ENCODE results near the gene SCAND1. TPM values are rescaled to one million over a fixed set of nuclear protein-coding genes. Genes with fewer than 3 reads are reported as not detected.

SCAND1 gene
- total RNA-seq, 1 donor from 2014 or later: 119 TPM

- Histone ChIP-seq H3K4me3 (ENCODE audit: low read depth, low read length) (no peak overlapping the region), H3K27me3 (ENCODE audit: control insufficient read depth, insufficient read depth, low read length) (no peaks in the 10 kb centered on the region), H3K36me3 (ENCODE audit: control insufficient read depth, insufficient read depth, low read length) (no peaks in the 10 kb centered on the region)
- TF ChIP-seq, protein P1, sequence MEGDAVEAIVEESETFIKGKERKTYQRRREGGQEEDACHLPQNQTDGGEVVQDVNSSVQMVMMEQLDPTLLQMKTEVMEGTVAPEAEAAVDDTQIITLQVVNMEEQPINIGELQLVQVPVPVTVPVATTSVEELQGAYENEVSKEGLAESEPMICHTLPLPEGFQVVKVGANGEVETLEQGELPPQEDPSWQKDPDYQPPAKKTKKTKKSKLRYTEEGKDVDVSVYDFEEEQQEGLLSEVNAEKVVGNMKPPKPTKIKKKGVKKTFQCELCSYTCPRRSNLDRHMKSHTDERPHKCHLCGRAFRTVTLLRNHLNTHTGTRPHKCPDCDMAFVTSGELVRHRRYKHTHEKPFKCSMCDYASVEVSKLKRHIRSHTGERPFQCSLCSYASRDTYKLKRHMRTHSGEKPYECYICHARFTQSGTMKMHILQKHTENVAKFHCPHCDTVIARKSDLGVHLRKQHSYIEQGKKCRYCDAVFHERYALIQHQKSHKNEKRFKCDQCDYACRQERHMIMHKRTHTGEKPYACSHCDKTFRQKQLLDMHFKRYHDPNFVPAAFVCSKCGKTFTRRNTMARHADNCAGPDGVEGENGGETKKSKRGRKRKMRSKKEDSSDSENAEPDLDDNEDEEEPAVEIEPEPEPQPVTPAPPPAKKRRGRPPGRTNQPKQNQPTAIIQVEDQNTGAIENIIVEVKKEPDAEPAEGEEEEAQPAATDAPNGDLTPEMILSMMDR (IDR thresholded peaks at IDR 0.05; ENCODE audit: insufficient read depth, low read length, poor library complexity, severe bottlenecking): no peak
- DNase-seq (ENCODE audit: low read depth): no peak
Measured at GRCh38 chr20:35981969-35982368, 27.7 kb upstream of the SCAND1 start.

DNA sequence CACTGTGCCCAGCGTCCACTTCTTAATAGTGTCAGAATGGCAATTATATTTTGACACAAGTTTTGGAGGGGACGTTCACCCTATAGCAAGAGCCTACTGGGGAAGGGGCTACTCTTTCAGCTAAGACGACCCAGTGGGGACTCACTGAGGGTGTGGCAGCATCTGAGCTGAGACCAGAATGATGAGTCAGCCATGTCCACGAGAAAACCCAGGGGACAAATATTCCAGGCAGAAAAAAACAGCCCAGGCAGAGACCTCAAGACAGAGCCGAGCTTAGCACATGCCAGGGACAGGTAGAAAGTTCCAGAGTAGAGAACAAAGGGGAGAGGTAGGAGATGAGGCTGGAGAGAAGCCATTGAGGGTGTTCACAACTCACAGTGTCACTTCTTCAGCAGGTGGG, 25.2 kb upstream of the SCAND1 start:
- TF ChIP-seq, protein P1 (IDR thresholded peaks at IDR 0.05; ENCODE audit: insufficient read depth, low read length, poor library complexity, severe bottlenecking): no peak

DNA sequence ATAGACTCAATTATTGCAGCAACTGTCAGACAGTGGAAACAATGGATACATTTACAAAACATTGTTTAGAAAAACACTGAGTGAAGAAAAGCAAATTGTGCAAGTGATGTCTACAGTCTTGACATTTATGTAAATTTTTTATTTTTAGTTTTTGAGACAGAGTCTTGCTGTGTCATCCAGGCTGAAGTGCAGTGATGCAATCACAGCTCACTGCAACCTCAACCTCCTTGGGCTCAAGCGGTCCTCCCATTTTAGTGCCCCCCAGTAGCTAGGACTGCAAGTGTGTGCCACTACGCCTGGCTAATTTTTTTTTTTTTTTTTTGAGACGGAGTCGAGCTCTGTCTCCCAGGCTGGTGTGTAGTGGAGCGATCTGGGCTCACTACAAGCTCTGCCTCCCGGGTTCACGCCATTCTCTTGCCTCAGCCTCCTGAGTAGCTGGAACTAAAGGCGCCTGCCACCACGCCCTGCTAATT, 23.8 kb upstream of the SCAND1 start:
- H3K27me3 ChIP-seq (ENCODE audit: control insufficient read depth, insufficient read depth, low read length): no peaks in the 10 kb centered on the region
- H3K36me3 ChIP-seq (ENCODE audit: control insufficient read depth, insufficient read depth, low read length): no peaks in the 10 kb centered on the region
- no peak overlapping the region for H3K4me3 ChIP-seq (ENCODE audit: low read depth, low read length)
- DNase-seq (ENCODE audit: low read depth): no peak
- TF ChIP-seq, protein P1 (IDR thresholded peaks at IDR 0.05; ENCODE audit: insufficient read depth, low read length, poor library complexity, severe bottlenecking): no peak

More for the DNA sequence above, 25.2 kb upstream of the SCAND1 start:
- H3K27me3 ChIP-seq (ENCODE audit: control insufficient read depth, insufficient read depth, low read length): no peaks in the 10 kb centered on the region
- no peaks in the 10 kb centered on the region for H3K36me3 ChIP-seq (ENCODE audit: control insufficient read depth, insufficient read depth, low read length)
- no peak for DNase-seq (ENCODE audit: low read depth)
- no peak overlapping the region for H3K4me3 ChIP-seq (ENCODE audit: low read depth, low read length)

DNA sequence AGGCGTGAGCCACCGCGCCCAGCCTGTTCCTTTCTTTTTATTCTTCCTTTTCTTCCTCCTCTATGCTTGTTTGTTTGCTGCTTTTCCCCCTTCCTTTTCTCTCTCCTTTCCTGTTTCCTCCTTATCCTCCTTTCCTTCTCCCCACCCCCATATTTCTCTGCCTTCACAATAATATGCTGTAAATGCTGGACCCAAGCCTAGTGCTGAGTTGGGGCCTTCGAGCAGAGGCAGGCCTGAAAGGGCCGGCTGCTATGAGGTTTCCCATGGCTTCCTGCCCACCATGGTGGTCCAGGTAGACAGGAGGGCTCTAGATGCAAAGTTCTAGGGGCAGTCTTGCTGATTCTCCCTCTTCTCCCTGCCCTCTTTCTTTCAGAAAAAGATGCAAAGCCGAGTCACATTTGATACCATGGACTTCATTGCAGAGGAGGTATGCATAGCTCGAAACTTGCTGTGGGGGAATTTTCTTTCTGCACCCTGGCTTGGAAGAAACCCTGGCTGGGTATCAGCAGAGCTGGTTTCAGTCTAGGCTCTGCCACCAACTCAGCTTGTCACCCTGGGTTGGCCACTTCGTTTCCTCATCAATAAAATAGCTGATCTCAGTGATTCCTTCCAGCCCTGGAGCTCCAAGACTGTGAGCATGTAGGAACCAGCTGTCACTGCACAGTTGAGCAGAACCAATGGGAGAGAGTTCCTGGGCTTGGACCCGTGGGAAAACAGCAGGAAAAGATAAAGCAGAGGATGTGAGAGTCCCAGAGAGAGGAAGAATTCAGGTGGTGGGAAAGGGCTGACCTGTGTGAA, 21.5 kb upstream of the SCAND1 start:
- TF ChIP-seq, protein P1 (IDR thresholded peaks at IDR 0.05; ENCODE audit: insufficient read depth, low read length, poor library complexity, severe bottlenecking): no peak
- H3K4me3 ChIP-seq (ENCODE audit: low read depth, low read length): no peak overlapping the region
- no peaks in the 10 kb centered on the region for H3K36me3 ChIP-seq (ENCODE audit: control insufficient read depth, insufficient read depth, low read length)
- no peaks in the 10 kb centered on the region for H3K27me3 ChIP-seq (ENCODE audit: control insufficient read depth, insufficient read depth, low read length)
- no peak for DNase-seq (ENCODE audit: low read depth)

DNA sequence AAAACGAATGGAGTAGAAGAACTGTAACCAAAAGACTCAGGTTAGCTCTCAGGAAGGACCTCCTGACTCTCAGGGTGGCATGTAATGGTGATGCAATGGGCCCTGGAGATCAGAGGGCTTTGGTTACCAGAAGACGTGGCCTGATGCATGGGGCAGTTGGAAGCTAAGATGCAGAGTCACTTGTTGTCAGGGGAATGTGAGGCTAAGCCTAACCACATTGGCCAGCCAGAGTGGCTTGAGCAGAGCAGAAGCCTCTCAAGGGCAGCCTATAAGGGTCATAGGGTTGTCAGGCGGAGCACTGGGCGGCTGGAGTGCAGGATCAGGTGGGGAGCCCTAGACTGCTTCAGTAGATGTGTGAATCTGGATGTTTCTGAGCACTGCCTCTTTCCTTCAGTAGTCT, 20.0 kb upstream of the SCAND1 start:
- Histone ChIP-seq H3K4me3 (ENCODE audit: low read depth, low read length) (no peak overlapping the region), H3K36me3 (ENCODE audit: control insufficient read depth, insufficient read depth, low read length) (no peaks in the 10 kb centered on the region), H3K27me3 (ENCODE audit: control insufficient read depth, insufficient read depth, low read length) (no peaks in the 10 kb centered on the region)
- TF ChIP-seq, protein P1 (IDR thresholded peaks at IDR 0.05; ENCODE audit: insufficient read depth, low read length, poor library complexity, severe bottlenecking): no peak
- no peak for DNase-seq (ENCODE audit: low read depth)

GRCh38 chr20:35972462-35972861, 18.2 kb upstream of the SCAND1 start:
- no peak for DNase-seq (ENCODE audit: low read depth)

More at GRCh38 chr20:35972462-35972861, 18.2 kb upstream of the SCAND1 start:
- Histone ChIP-seq H3K4me3 (ENCODE audit: low read depth, low read length) (no peak overlapping the region), H3K36me3 (ENCODE audit: control insufficient read depth, insufficient read depth, low read length) (no peaks in the 10 kb centered on the region), H3K27me3 (ENCODE audit: control insufficient read depth, insufficient read depth, low read length) (peaks cover 2% of the 10 kb centered on the region)
- TF ChIP-seq, protein P1 (IDR thresholded peaks at IDR 0.05; ENCODE audit: insufficient read depth, low read length, poor library complexity, severe bottlenecking): no peak
